Hepatocyte (in vitro differentiated cells): ENCODE results near the gene MPP1.

Source experiments
- EZH2 ChIP-seq: fragments of 200-600 bp; sonication (generic); IDR thresholded peaks from 2 replicates; pipeline ENCODE4 v1.6.1; 2016; ENCODE audit warnings: antibody characterized with exemption, mild to moderate bottlenecking, borderline replicate concordance
- EZH2phosphoT487 ChIP-seq: fragments of 200-600 bp; sonication (generic); IDR thresholded peaks from one replicate; pipeline ENCODE4 v1.6.1; 2018; ENCODE audit warnings: antibody characterized with exemption, mild to moderate bottlenecking, low read depth, moderate library complexity; ENCODE audit not compliant: unreplicated experiment, severe bottlenecking
- TF ChIP-seq, protein P1 (sequence below): fragments of 200-600 bp; sonication (generic); IDR thresholded peaks from 2 replicates; pipeline ENCODE4 v1.5.1; 2016; ENCODE audit warnings: antibody characterized with exemption, mild to moderate bottlenecking; ENCODE audit not compliant: poor library complexity

DNA sequence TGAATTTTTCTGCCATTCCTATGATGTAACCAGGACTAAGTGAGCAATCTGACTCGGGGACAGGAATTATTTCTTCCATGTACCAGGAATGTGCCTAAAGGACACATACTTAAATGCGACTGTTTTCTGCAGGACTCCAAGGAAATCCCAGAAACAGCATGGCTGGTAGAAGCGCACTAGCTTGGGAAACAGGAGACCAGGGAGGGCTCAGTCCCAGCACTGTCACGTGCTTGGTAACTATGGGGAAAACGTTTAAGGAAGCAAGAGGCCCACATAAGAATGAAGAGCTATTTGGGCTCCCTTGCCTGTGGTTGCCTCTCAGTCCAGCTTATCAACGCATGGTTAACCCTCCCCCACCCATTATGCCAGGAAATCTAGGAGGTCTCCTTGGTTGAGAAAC, 19.6 kb downstream of the MPP1 start:
- TF ChIP-seq, protein P1, sequence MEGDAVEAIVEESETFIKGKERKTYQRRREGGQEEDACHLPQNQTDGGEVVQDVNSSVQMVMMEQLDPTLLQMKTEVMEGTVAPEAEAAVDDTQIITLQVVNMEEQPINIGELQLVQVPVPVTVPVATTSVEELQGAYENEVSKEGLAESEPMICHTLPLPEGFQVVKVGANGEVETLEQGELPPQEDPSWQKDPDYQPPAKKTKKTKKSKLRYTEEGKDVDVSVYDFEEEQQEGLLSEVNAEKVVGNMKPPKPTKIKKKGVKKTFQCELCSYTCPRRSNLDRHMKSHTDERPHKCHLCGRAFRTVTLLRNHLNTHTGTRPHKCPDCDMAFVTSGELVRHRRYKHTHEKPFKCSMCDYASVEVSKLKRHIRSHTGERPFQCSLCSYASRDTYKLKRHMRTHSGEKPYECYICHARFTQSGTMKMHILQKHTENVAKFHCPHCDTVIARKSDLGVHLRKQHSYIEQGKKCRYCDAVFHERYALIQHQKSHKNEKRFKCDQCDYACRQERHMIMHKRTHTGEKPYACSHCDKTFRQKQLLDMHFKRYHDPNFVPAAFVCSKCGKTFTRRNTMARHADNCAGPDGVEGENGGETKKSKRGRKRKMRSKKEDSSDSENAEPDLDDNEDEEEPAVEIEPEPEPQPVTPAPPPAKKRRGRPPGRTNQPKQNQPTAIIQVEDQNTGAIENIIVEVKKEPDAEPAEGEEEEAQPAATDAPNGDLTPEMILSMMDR: no peak
- no peak for TF ChIP-seq EZH2
- TF ChIP-seq EZH2phosphoT487: no peak
